ENCODE data around the gene SH2B3. TPM values are rescaled to one million over a fixed set of nuclear protein-coding genes. Genes with fewer than 3 reads are reported as not detected.

The SH2B3 gene
- total and polyA plus RNA-seq, 7 experiments from 2014 or later: 3.5 to 71.4 (median 19.7) TPM

DNA sequence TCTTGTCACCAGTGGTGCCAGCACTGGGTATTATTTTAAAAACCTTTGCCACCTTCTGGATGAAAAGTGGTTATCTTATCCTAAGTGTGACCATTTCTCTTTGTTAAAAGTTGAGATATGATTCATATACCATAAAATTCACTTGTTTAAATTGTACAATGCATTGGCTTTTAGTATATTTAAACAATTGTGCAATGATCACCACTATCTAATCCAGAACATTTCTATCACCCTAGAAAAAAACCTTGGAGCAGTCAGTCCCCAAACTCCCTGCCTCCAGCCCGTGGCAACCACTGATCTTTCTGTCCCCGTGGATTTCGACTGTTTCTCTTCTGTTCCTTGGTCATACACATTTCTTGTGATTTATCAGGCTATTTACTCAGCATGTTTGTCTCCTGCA, 28.3 kb downstream of the SH2B3 start:
- Histone ChIP-seq H3K27ac (ENCODE audit: low read depth, low read length) (peak overlapping the region; percentile 94), H3K4me1 (ENCODE audit: control insufficient read depth in 2 of 2, insufficient read depth in 2 of 2, low read length in 2 of 2) (peaks cover 91 to 92% of the 10 kb centered on the region in 2 donors), H3K4me3 (ENCODE audit: low read length) (peak overlapping the region; percentile 56), H3K9me3 (ENCODE audit: control insufficient read depth in 2 of 3, low read length in 3 of 3) (no peaks in the 10 kb centered on the region), H3K36me3 (ENCODE audit: control insufficient read depth in 2 of 3, insufficient read depth in 3 of 3, low read length in 3 of 3) (no peaks in the 10 kb centered on the region), H3K27me3 (ENCODE audit: control insufficient read depth in 2 of 2, insufficient read depth in 2 of 2, low read length in 2 of 2) (no peaks in the 10 kb centered on the region)
- ChIA-PET POLR2A (interaction anchor here (0.8 to 7.9 kb wide), 9 partner anchors 8 to 252 kb away, joined by 3 to 71 read pairs (median 13); partner anchors contain the start of genes ACAD10, BRAP and SH2B3), CTCF (interaction anchor here (0.7 to 4.4 kb wide), 7 partner anchors 10 to 36 kb away, joined by 3 to 32 read pairs (median 10); no protein-coding TSS in a partner anchor)
- Mint-ChIP-seq H3K36me3 (peaks cover 0 to 32% (median 0%) of the 10 kb centered on the region in 5 donors), H3K9me3 (no peaks in the 10 kb centered on the region), H3K27ac (peak overlapping the region; percentile 97 to 99 (median 99)), H3K4me1 (peaks cover 77 to 96% (median 94%) of the 10 kb centered on the region in 7 donors), H3K4me3 (peak overlapping the region; percentile 67 to 88 (median 84)), H3K27me3 (no peaks in the 10 kb centered on the region)
- DNase-seq (no peak), ATAC-seq (no peak)
- intact Hi-C loops (cut with micrococcal nuclease): loop anchor here (1.0 to 5.0 kb wide), 3 partner anchors 8 to 578 kb away; partner anchors contain the start of genes ERP29 (in 1 of the 2) and TMEM116 (in 1 of the 2)

DNA sequence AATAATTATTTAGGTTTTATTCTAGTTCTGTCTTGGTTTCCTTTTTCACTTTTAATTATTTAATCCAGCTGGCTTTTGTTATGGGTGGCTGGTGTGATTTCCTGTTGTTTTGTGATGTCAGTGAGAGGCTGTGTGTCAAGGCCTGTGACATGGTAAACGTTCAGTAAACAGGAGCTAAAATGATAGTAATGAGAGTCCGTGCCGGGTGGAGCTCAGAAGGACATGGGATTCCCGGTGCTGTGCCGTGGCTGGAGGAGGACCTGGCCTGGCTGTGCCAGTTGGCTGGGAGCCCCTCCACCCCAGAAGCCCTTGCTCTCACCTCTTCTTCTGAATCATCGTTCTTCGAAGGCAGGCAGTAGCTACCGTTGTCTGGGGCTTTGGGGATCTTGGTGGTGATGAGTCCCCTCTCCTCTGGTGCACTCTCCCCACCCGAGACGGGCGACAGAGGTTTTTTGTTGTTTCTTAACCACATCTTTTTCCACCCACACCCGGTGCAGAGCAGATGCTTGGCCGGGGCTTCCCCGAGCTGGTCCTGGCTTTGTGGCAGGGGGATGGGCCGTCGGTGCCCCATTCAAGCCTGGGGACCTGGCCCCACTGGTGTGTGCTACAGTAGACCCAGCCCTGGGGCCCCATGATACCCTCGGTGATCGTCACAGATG, 29.1 kb downstream of the SH2B3 start:
- peak overlapping the region; percentile 97 to 99 (median 99) for H3K27ac Mint-ChIP-seq
- peaks cover 0 to 32% (median 0%) of the 10 kb centered on the region in 5 donors for H3K36me3 Mint-ChIP-seq
- peak overlapping the region; percentile 68 to 88 (median 85) for H3K4me3 Mint-ChIP-seq
- CTCF ChIA-PET: interaction anchor here (0.7 to 4.4 kb wide), 10 partner anchors 9 to 38 kb away, joined by 3 to 32 read pairs (median 8); no protein-coding TSS in a partner anchor
- POLR2A ChIA-PET: interaction anchor here (0.6 to 7.9 kb wide), 13 partner anchors 8 to 406 kb away, joined by 3 to 71 read pairs (median 4); partner anchors contain the start of genes ACAD10, BRAP and SH2B3
- Histone ChIP-seq H3K36me3 (ENCODE audit: control insufficient read depth in 2 of 3, insufficient read depth in 3 of 3, low read length in 3 of 3) (no peaks in the 10 kb centered on the region), H3K27ac (ENCODE audit: low read depth, low read length) (peak overlapping the region; percentile 94), H3K4me3 (ENCODE audit: low read length) (peak overlapping the region; percentile 56), H3K4me1 (ENCODE audit: control insufficient read depth in 2 of 2, insufficient read depth in 2 of 2, low read length in 2 of 2) (peaks cover 84% of the 10 kb centered on the region in 2 donors), H3K9me3 (ENCODE audit: control insufficient read depth in 2 of 3, low read length in 3 of 3) (no peaks in the 10 kb centered on the region), H3K27me3 (ENCODE audit: control insufficient read depth in 2 of 2, insufficient read depth in 2 of 2, low read length in 2 of 2) (no peaks in the 10 kb centered on the region)
- peaks cover 79 to 96% (median 91%) of the 10 kb centered on the region in 7 donors for H3K4me1 Mint-ChIP-seq
- ATAC-seq (peak; percentile 83), DNase-seq (peak; percentile 62 to 94 (median 83))
- H3K27me3 Mint-ChIP-seq: no peaks in the 10 kb centered on the region
- no peaks in the 10 kb centered on the region for H3K9me3 Mint-ChIP-seq
- intact Hi-C loops (cut with micrococcal nuclease): loop anchor here (1.0 to 5.0 kb wide), 6 partner anchors 9 to 577 kb away; partner anchors contain the start of genes SH2B3 (in 2 of the 2), ERP29 (in 1 of the 2) and TMEM116 (in 1 of the 2)

DNA sequence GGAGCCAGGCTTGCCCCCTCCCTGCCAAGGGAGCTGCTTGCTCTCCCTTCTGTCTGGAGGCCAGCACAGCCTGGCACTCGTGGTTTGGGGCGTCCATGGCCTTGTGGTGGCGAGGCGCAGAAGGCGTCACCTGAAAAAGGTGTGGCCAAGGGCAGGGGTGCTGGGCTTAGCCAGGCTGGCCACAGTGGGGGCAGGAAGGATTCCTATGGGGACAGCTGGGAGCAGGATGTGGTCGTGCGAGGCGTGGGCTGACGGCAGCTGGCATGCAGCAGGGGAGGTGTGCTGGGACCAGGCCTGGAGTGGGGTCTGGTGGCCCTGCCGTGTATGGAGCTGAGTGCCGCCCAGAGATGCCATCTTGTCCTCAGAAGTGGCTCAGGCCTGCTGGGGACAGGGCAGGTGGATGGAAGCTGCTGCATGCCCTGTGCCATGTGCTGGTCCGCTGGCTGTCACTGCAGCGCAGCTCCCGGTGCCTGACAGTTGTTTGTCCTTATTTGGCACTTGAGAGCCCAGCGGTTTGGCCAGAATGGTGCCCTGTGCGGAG, 30.0 kb downstream of the SH2B3 start:
- intact Hi-C loops (cut with micrococcal nuclease): loop anchor here (1.0 to 2.0 kb wide), 4 partner anchors 9 to 30 kb away; partner anchors contain the start of gene SH2B3 (in 2 of the 2)
- DNase-seq: peak in 1 of 9 donors; percentile 32
- H3K4me1 ChIP-seq (ENCODE audit: control insufficient read depth in 2 of 2, insufficient read depth in 2 of 2, low read length in 2 of 2): peaks cover 75 to 80% of the 10 kb centered on the region in 2 donors

DNA sequence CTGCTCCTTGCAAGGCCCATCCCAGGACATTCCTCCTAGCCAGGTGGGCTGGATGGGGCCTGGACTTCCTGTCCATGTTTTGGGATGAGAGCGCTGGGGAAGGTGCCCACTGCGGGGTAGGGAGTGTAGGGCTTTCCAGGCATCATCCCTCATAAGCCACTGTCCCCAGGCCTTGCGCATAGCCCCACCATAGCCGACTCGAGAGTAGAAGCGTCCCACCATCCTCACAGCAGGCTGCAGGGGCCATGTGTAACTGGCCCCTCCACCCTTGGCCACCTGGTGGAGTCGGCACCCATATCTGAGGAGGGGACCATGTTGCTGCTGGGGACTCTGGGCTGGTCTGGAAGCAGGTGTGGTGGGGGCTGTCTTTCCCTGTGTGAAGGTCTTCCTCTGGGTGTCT, 30.5 kb downstream of the SH2B3 start:
- Histone ChIP-seq H3K27me3 (ENCODE audit: control insufficient read depth in 2 of 2, insufficient read depth in 2 of 2, low read length in 2 of 2) (no peaks in the 10 kb centered on the region), H3K4me1 (ENCODE audit: control insufficient read depth in 2 of 2, insufficient read depth in 2 of 2, low read length in 2 of 2) (peaks cover 69 to 79% of the 10 kb centered on the region in 2 donors), H3K4me3 (ENCODE audit: low read length) (peak overlapping the region; percentile 56), H3K27ac (ENCODE audit: low read depth, low read length) (peak overlapping the region; percentile 94), H3K36me3 (ENCODE audit: control insufficient read depth in 2 of 3, insufficient read depth in 3 of 3, low read length in 3 of 3) (peaks cover 0 to 6% (median 0%) of the 10 kb centered on the region in 3 experiments), H3K9me3 (ENCODE audit: control insufficient read depth in 2 of 3, low read length in 3 of 3) (no peaks in the 10 kb centered on the region)
- Mint-ChIP-seq H3K4me1 (peaks cover 80 to 98% (median 92%) of the 10 kb centered on the region in 7 donors), H3K4me3 (peak overlapping the region; percentile 17 to 88 (median 68)), H3K9me3 (no peaks in the 10 kb centered on the region), H3K27me3 (no peaks in the 10 kb centered on the region), H3K27ac (peak overlapping the region; percentile 97 to 99 (median 99)), H3K36me3 (peaks cover 0 to 34% (median 0%) of the 10 kb centered on the region in 5 donors)
- ChIA-PET CTCF (interaction anchor here (2.2 to 4.4 kb wide), 3 partner anchors 9 to 40 kb away, joined by 10 to 32 read pairs (median 14); no protein-coding TSS in a partner anchor), POLR2A (interaction anchor here (0.5 to 7.9 kb wide), 7 partner anchors 9 to 106 kb away, joined by 3 to 71 read pairs (median 14); partner anchors contain the start of gene SH2B3)
- DNase-seq (no peak), ATAC-seq (no peak)
- intact Hi-C loops (cut with micrococcal nuclease): no loop called here

More for the DNA sequence above, 30.0 kb downstream of the SH2B3 start:
- peaks cover 0 to 34% (median 0%) of the 10 kb centered on the region in 5 donors for H3K36me3 Mint-ChIP-seq
- CTCF ChIA-PET: interaction anchor here (1.3 to 4.4 kb wide), 5 partner anchors 10 to 39 kb away, joined by 4 to 32 read pairs (median 10); no protein-coding TSS in a partner anchor
- H3K9me3 Mint-ChIP-seq: no peaks in the 10 kb centered on the region
- peak overlapping the region; percentile 97 to 99 (median 99) for H3K27ac Mint-ChIP-seq
- Histone ChIP-seq H3K36me3 (ENCODE audit: control insufficient read depth in 2 of 3, insufficient read depth in 3 of 3, low read length in 3 of 3) (peaks cover 0 to 4% (median 0%) of the 10 kb centered on the region in 3 experiments), H3K27me3 (ENCODE audit: control insufficient read depth in 2 of 2, insufficient read depth in 2 of 2, low read length in 2 of 2) (no peaks in the 10 kb centered on the region), H3K9me3 (ENCODE audit: control insufficient read depth in 2 of 3, low read length in 3 of 3) (no peaks in the 10 kb centered on the region), H3K27ac (ENCODE audit: low read depth, low read length) (peak overlapping the region; percentile 94), H3K4me3 (ENCODE audit: low read length) (peak overlapping the region; percentile 56)
- no peaks in the 10 kb centered on the region for H3K27me3 Mint-ChIP-seq
- peak overlapping the region; percentile 56 to 88 (median 84) for H3K4me3 Mint-ChIP-seq
- H3K4me1 Mint-ChIP-seq: peaks cover 81 to 98% (median 91%) of the 10 kb centered on the region in 7 donors
- POLR2A ChIA-PET: interaction anchor here (0.5 to 7.9 kb wide), 8 partner anchors 9 to 385 kb away, joined by 3 to 71 read pairs (median 14); partner anchors contain the start of gene SH2B3
- ATAC-seq: no peak

DNA sequence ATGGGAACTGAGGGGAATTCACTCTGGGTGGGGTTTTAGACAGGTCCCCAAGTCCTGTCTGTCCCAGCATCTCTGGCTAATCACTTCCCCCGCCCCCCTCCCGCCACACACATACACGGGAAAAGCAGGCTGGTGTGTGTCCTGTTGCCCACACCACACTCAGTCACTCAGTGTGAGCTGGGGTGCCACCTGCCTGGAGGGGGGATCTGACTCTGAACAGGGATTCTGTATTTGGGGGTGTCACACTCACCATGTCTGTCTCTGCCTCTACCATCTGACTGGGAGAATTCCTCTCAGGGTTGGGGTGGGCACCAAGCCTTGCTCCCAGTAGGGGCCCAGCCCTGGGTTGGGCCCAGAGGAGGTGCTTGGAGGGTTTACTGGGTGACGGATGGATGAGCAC, 31.1 kb downstream of the SH2B3 start:
- H3K27ac Mint-ChIP-seq: peak overlapping the region; percentile 97 to 99 (median 99)
- Histone ChIP-seq H3K36me3 (ENCODE audit: control insufficient read depth in 2 of 3, insufficient read depth in 3 of 3, low read length in 3 of 3) (peaks cover 0 to 9% (median 0%) of the 10 kb centered on the region in 3 experiments), H3K4me3 (ENCODE audit: low read length) (no peak overlapping the region), H3K27me3 (ENCODE audit: control insufficient read depth in 2 of 2, insufficient read depth in 2 of 2, low read length in 2 of 2) (no peaks in the 10 kb centered on the region), H3K9me3 (ENCODE audit: control insufficient read depth in 2 of 3, low read length in 3 of 3) (no peaks in the 10 kb centered on the region), H3K27ac (ENCODE audit: low read depth, low read length) (peak overlapping the region; percentile 94), H3K4me1 (ENCODE audit: control insufficient read depth in 2 of 2, insufficient read depth in 2 of 2, low read length in 2 of 2) (peaks cover 64 to 79% of the 10 kb centered on the region in 2 donors)
- peaks cover 0 to 31% (median 0%) of the 10 kb centered on the region in 5 donors for H3K36me3 Mint-ChIP-seq
- ChIA-PET CTCF (interaction anchor here (4.4 kb wide), 1 partner anchor 14 kb away, joined by 32 read pairs; no protein-coding TSS in a partner anchor), POLR2A (interaction anchor here (0.6 to 7.9 kb wide), 3 partner anchors 10 to 26 kb away, joined by 3 to 71 read pairs (median 3); no protein-coding TSS in a partner anchor)
- ATAC-seq (no peak), DNase-seq (no peak)
- H3K9me3 Mint-ChIP-seq: no peaks in the 10 kb centered on the region
- H3K4me3 Mint-ChIP-seq: peak overlapping the region; percentile 17 to 88 (median 64)
- no peaks in the 10 kb centered on the region for H3K27me3 Mint-ChIP-seq
- H3K4me1 Mint-ChIP-seq: peaks cover 75 to 98% (median 92%) of the 10 kb centered on the region in 7 donors
- intact Hi-C loops (cut with micrococcal nuclease): no loop called here
